Activated CD4-positive, alpha-beta T cell treated with anti-CD3 and anti-CD28 coated beads, Interleukin-2, amount 10 ng/mL, durations not matched to agents 7 days and 5 days (primary cell): ENCODE results near the gene GAD2. TPM values are rescaled to one million over a fixed set of nuclear protein-coding genes. Genes with fewer than 3 reads are reported as not detected.
A peak's percentile ranks its signal among the peaks of the same experiment; 100 is the strongest.

Source experiments
- CTCF ChIA-PET: fragments of 350-600 bp; sonication (Branson Sonifier 250); formaldehyde crosslinking; loops from one replicate; lab custom pipeline; 2021; ENCODE audit warnings: antibody characterized with exemption; lab: Charles Lee
- POLR2A ChIA-PET: fragments of 350-600 bp; sonication (Branson Sonifier 250); formaldehyde crosslinking; loops from one replicate; lab custom pipeline; 2021; ENCODE audit warnings: antibody characterized with exemption; lab: Charles Lee
- DNase-seq: peaks from one replicate; pipeline ENCODE4 v3.0.0-alpha.2; 2020
- H3K27ac Mint-ChIP-seq: one replicate; pipeline ENCODE4 v1.8.0; 2021; ENCODE audit warnings: mild to moderate bottlenecking, moderate library complexity, mixed read lengths
- H3K27me3 Mint-ChIP-seq: one replicate; pipeline ENCODE4 v1.8.0; 2021; ENCODE audit warnings: mixed read lengths
- H3K36me3 Mint-ChIP-seq: one replicate; pipeline ENCODE4 v1.8.0; 2021; ENCODE audit warnings: low read depth, mixed read lengths
- H3K4me1 Mint-ChIP-seq: one replicate; pipeline ENCODE4 v1.8.0; 2021; ENCODE audit warnings: mixed read lengths
- H3K4me3 Mint-ChIP-seq: one replicate; pipeline ENCODE4 v1.8.0; 2021; ENCODE audit warnings: mild to moderate bottlenecking, moderate library complexity, mixed read lengths
- H3K9me3 Mint-ChIP-seq: one replicate; pipeline ENCODE4 v1.8.0; 2021; ENCODE audit warnings: mixed read lengths
- total RNA-seq, 2 experiments: library from RNA; stranded (reverse); gene quantifications; one replicate each; pipeline ENCODE4 v1.2.3, GENCODE V29; 2021

GAD2 gene
- total RNA-seq, 2 experiments from 2014 or later: not detected

GRCh38 chr10:26214004-26214403 is 2.6 kb upstream of the GAD2 start:
- ChIA-PET CTCF (no interaction called here), POLR2A (no interaction called here)
- Mint-ChIP-seq H3K4me1 (peaks cover 27% of the 10 kb centered on the region), H3K27ac (no peak overlapping the region), H3K9me3 (no peaks in the 10 kb centered on the region), H3K36me3 (no peaks in the 10 kb centered on the region), H3K27me3 (peaks cover 69% of the 10 kb centered on the region), H3K4me3 (no peak overlapping the region)
- DNase-seq: no peak

- Mint-ChIP-seq H3K27me3 (peaks cover 75% of the 10 kb centered on the region), H3K4me1 (peaks cover 27% of the 10 kb centered on the region), H3K4me3 (peak overlapping the region; percentile 32), H3K27ac (no peak overlapping the region), H3K9me3 (no peaks in the 10 kb centered on the region), H3K36me3 (no peaks in the 10 kb centered on the region)
- CTCF ChIA-PET: no interaction called here
- POLR2A ChIA-PET: no interaction called here
- no peak for DNase-seq
Observed at GRCh38 chr10:26214551-26215395, 1.8 kb upstream of the GAD2 start.

GRCh38 chr10:26215396-26215934 is 1.1 kb upstream of the GAD2 start:
- ChIA-PET CTCF (no interaction called here), POLR2A (no interaction called here)
- peak overlapping the region; percentile 32 for H3K4me3 Mint-ChIP-seq
- peaks cover 27% of the 10 kb centered on the region for H3K4me1 Mint-ChIP-seq
- H3K9me3 Mint-ChIP-seq: no peaks in the 10 kb centered on the region
- DNase-seq: no peak
- no peaks in the 10 kb centered on the region for H3K36me3 Mint-ChIP-seq
- peaks cover 81% of the 10 kb centered on the region for H3K27me3 Mint-ChIP-seq
- no peak overlapping the region for H3K27ac Mint-ChIP-seq

- Mint-ChIP-seq H3K4me3 (no peak overlapping the region), H3K36me3 (no peaks in the 10 kb centered on the region), H3K27ac (no peak overlapping the region), H3K27me3 (peaks cover 87% of the 10 kb centered on the region), H3K4me1 (peaks cover 27% of the 10 kb centered on the region), H3K9me3 (no peaks in the 10 kb centered on the region)
- ChIA-PET CTCF (no interaction called here), POLR2A (no interaction called here)
- DNase-seq: peak; percentile 7
Observed at GRCh38 chr10:26215935-26216584, 514 bp upstream of the GAD2 start.

- Mint-ChIP-seq H3K27ac (peak overlapping the region; percentile 79), H3K4me1 (peaks cover 27% of the 10 kb centered on the region), H3K27me3 (peaks cover 91% of the 10 kb centered on the region), H3K9me3 (no peaks in the 10 kb centered on the region), H3K36me3 (no peaks in the 10 kb centered on the region), H3K4me3 (no peak overlapping the region)
- no peak for DNase-seq
- POLR2A ChIA-PET: no interaction called here
- CTCF ChIA-PET: no interaction called here
Observed at GRCh38 chr10:26217396-26218086, 967 bp downstream of the GAD2 start.

GRCh38 chr10:26219676-26220075 is 3.1 kb downstream of the GAD2 start:
- peaks cover 24% of the 10 kb centered on the region for H3K4me1 Mint-ChIP-seq
- no peaks in the 10 kb centered on the region for H3K36me3 Mint-ChIP-seq
- H3K27ac Mint-ChIP-seq: no peak overlapping the region
- ChIA-PET POLR2A (no interaction called here), CTCF (no interaction called here)
- no peak for DNase-seq
- peaks cover 88% of the 10 kb centered on the region for H3K27me3 Mint-ChIP-seq
- no peaks in the 10 kb centered on the region for H3K9me3 Mint-ChIP-seq
- H3K4me3 Mint-ChIP-seq: no peak overlapping the region

GRCh38 chr10:26220901-26221300 is 4.3 kb downstream of the GAD2 start:
- no peak overlapping the region for H3K27ac Mint-ChIP-seq
- peaks cover 18% of the 10 kb centered on the region for H3K4me1 Mint-ChIP-seq
- H3K27me3 Mint-ChIP-seq: peaks cover 83% of the 10 kb centered on the region
- ChIA-PET CTCF (no interaction called here), POLR2A (no interaction called here)
- DNase-seq: no peak
- H3K36me3 Mint-ChIP-seq: no peaks in the 10 kb centered on the region
- no peaks in the 10 kb centered on the region for H3K9me3 Mint-ChIP-seq
- H3K4me3 Mint-ChIP-seq: no peak overlapping the region

- no peaks in the 10 kb centered on the region for H3K36me3 Mint-ChIP-seq
- no peak overlapping the region for H3K4me3 Mint-ChIP-seq
- H3K27ac Mint-ChIP-seq: no peak overlapping the region
- ChIA-PET CTCF (no interaction called here), POLR2A (no interaction called here)
- H3K4me1 Mint-ChIP-seq: peaks cover 13% of the 10 kb centered on the region
- no peak for DNase-seq
- peaks cover 78% of the 10 kb centered on the region for H3K27me3 Mint-ChIP-seq
- no peaks in the 10 kb centered on the region for H3K9me3 Mint-ChIP-seq
Observed at GRCh38 chr10:26221541-26221940, 5.0 kb downstream of the GAD2 start.

GRCh38 chr10:26222563-26222962 is 6.0 kb downstream of the GAD2 start:
- ChIA-PET CTCF (no interaction called here), POLR2A (no interaction called here)
- DNase-seq: no peak
- H3K4me1 Mint-ChIP-seq: peaks cover 5% of the 10 kb centered on the region
- H3K27me3 Mint-ChIP-seq: peaks cover 72% of the 10 kb centered on the region
- no peak overlapping the region for H3K27ac Mint-ChIP-seq
- H3K36me3 Mint-ChIP-seq: no peaks in the 10 kb centered on the region
- H3K4me3 Mint-ChIP-seq: no peak overlapping the region
- H3K9me3 Mint-ChIP-seq: no peaks in the 10 kb centered on the region

- Mint-ChIP-seq H3K27ac (no peak overlapping the region), H3K4me1 (no peaks in the 10 kb centered on the region), H3K9me3 (no peaks in the 10 kb centered on the region), H3K27me3 (peaks cover 53% of the 10 kb centered on the region), H3K36me3 (no peaks in the 10 kb centered on the region), H3K4me3 (no peak overlapping the region)
- CTCF ChIA-PET: no interaction called here
- no peak for DNase-seq
- POLR2A ChIA-PET: no interaction called here
Observed at GRCh38 chr10:26225322-26225721, 8.7 kb downstream of the GAD2 start.

- Mint-ChIP-seq H3K27ac (no peak overlapping the region), H3K4me3 (no peak overlapping the region)
Observed at GRCh38 chr10:26227786-26228185, 11.2 kb downstream of the GAD2 start.

GRCh38 chr10:26232174-26232573 is 15.6 kb downstream of the GAD2 start:
- POLR2A ChIA-PET: no interaction called here
- no peak for DNase-seq
- peaks cover 10% of the 10 kb centered on the region for H3K27me3 Mint-ChIP-seq
- no peaks in the 10 kb centered on the region for H3K9me3 Mint-ChIP-seq
- H3K4me3 Mint-ChIP-seq: no peak overlapping the region
- no peaks in the 10 kb centered on the region for H3K36me3 Mint-ChIP-seq
- no peaks in the 10 kb centered on the region for H3K4me1 Mint-ChIP-seq
- CTCF ChIA-PET: no interaction called here
- H3K27ac Mint-ChIP-seq: no peak overlapping the region

More at GRCh38 chr10:26227786-26228185, 11.2 kb downstream of the GAD2 start:
- ChIA-PET CTCF (interaction anchor here (1.1 kb wide), 1 partner anchor 31 kb away, joined by 3 read pairs; no protein-coding TSS in a partner anchor), POLR2A (no interaction called here)
- Mint-ChIP-seq H3K4me1 (no peaks in the 10 kb centered on the region), H3K27me3 (peaks cover 29% of the 10 kb centered on the region), H3K9me3 (no peaks in the 10 kb centered on the region), H3K36me3 (no peaks in the 10 kb centered on the region)
- no peak for DNase-seq

GRCh38 chr10:26235761-26236160 is 19.2 kb downstream of the GAD2 start:
- Mint-ChIP-seq H3K9me3 (no peaks in the 10 kb centered on the region), H3K36me3 (no peaks in the 10 kb centered on the region), H3K27ac (no peak overlapping the region), H3K27me3 (peaks cover 9% of the 10 kb centered on the region), H3K4me3 (no peak overlapping the region), H3K4me1 (no peaks in the 10 kb centered on the region)
- CTCF ChIA-PET: no interaction called here
- no peak for DNase-seq
- POLR2A ChIA-PET: no interaction called here
